Measurements from ENCODE around the gene DDR1.
A peak's percentile ranks its signal among the peaks of the same experiment; 100 is the strongest.

Gene DDR1

DNA sequence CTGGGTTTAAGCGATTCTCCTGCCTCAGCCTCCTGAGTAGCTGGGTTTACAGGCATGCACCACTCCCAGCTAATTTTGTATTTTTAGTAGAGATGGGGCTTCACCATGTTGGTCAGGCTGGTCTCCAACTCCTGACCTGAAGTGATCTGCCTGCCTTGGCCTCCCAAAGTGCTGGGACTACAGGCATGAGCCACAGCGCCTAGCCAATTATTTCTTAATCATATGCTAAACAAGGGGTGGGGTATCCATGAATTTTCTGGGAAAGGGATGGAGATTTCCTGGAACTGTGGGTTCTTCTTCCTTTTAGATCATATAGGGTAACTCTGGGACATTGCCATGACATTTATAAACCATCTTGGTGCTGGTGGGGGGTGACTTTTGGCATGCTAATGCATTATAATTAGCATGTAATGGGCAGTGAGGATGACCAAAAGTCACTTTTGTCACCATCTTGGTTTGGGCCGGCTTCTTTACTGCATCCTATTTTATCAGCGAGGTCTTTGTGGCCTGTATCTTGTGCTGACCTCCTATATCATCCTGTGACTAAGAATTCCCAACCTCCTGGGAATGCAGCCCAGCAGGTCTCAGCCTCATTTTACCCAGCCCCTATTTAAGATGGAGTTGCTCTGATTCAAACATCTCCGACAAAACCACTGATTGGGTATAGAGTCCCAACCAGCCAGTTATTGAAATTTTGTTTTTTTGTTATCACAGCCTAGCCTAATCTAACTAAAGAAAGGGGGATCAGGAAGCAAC lies 29.9 kb upstream of the DDR1 start:
- peak; percentile 29 for DNase-seq

- DNase-seq: peak; percentile 18
These were observed 28.8 kb upstream of the DDR1 start for GRCh38 chr6:30855429-30856075.

GRCh38 chr6:30857112-30857511 lies 27.2 kb upstream of the DDR1 start:
- peak; percentile 25 for DNase-seq

DNA sequence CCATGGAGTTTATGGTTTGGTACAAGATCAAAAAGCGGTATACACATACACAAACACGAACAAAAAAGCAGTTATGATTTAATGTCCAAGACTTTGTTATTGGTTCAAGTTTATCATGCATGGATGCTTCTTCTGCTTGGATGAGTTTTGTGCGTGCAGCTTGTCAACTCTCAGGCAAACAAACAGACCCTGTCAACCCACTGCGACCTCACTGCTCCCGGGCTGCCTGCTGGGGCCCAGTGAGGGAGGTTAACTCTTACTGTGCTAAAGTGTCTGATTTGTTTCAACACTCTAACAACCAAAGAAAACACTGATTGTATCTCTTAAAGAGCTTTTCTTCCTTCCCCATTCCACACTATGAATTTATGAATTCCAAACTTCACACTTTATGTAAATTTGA lies 26.8 kb upstream of the DDR1 start:
- peak; percentile 1 for DNase-seq

DNA sequence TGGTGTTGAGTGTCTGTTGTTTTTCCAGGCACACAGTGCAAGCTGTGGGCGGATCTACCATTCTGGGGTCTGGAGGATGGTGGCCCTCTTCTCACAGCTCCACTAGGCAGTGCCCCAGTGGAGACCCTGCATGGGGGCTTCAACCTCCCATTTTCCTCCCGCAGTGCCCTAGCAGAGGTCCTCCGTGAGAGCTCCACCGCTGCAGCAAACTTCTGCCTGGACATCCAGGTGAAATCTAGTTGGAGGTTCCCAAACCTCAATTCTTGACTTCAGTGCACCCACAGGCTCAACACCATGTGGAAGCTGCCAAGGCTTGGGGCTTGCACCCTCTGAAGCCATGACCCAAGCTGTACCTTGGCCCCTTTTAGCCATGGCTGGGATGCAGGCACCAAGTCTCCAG lies 24.6 kb upstream of the DDR1 start:
- peak; percentile 26 for DNase-seq

- no peak for DNase-seq
These were observed 22.9 kb upstream of the DDR1 start for GRCh38 chr6:30861257-30862048.

DNA sequence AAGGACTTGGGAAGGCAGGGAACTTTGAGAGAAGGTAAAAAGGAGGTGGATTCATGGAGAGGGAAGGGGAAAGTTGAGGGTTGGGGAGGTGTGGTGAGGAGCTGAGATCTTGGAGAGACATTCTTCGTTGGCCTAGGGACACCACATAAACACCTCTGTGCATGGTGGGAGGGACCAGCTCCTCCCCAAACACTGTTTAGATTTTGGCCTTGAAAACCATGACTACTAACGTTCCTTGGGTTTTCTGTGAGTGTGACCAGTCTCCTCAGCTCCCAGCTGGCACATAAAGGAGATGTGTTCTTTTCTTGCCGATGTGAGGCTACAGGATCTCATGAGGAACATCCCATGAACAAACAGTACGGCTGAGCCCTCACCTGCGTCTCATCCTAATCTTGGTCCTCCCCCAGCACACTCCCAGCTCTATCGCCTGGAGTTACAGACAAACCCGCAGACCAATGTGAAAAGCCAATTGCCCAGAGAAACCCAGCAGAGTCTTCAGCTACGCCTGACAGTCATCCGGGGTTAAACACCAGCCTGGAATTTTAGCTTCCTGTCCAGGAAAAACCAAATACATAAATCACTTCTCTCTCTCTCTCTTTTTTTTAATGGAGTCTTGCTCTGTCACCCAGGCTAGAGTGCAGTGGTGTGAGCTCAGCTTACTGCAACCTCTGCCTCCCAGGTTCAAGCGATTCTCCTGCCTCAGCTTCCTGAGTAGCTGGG lies 22.0 kb upstream of the DDR1 start:
- peak; percentile 33 for DNase-seq

- DNase-seq: peak; percentile 26
These were observed 20.0 kb upstream of the DDR1 start for GRCh38 chr6:30864325-30864724.

GRCh38 chr6:30869241-30869749 lies 15.0 kb upstream of the DDR1 start:
- peak; percentile 35 for DNase-seq

- DNase-seq: peak; percentile 15
These were observed 13.8 kb upstream of the DDR1 start for GRCh38 chr6:30870546-30870945.

DNA sequence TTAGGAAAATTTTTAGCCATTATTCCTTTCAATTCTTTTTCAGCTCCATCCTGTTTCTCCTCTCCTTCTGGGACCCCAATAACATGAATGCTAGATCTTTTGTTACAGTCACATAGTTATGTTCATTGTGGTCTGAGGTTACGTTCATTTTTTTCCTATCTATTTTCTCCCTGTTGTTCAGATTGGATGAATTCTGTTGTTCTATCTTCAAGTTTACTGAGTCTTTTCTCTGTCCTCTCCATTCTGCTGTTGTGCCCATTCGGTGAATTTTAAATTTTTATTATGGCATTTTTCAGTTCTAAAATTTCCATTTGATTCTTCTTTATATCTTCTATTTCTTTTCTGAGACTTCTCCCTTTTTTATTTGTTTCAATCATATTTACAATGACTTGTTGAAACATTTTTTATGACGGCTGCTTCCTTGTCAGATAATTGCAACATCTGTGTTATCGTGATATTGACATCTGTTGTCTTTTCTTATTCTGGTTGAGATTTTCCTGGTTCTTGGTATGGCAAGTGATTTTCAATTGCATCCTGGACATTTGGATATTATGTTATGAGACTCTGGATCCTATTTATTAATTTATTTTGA lies 12.6 kb upstream of the DDR1 start:
- DNase-seq: no peak

GRCh38 chr6:30873137-30873640 lies 11.1 kb upstream of the DDR1 start:
- peak; percentile 1 for DNase-seq

DNA sequence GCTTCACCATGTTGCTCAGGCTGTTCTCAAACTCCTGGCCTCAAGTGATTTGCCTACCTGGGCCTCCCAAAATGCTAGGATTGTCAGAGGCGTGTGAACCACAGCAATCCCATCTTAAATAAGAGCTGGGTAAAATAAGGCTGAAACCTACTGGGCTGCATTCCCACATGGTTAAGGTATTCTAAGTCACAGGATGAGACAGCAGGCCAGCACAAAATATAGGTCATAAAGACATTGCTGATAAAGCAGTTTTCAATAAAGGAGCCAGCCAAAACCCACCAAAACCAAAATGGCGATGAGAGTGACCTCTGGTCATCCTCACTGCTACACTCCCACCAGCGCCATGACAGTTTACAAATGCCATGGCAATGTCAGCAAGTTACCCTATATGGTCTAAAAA lies 10.5 kb upstream of the DDR1 start:
- DNase-seq: peak; percentile 2

DNA sequence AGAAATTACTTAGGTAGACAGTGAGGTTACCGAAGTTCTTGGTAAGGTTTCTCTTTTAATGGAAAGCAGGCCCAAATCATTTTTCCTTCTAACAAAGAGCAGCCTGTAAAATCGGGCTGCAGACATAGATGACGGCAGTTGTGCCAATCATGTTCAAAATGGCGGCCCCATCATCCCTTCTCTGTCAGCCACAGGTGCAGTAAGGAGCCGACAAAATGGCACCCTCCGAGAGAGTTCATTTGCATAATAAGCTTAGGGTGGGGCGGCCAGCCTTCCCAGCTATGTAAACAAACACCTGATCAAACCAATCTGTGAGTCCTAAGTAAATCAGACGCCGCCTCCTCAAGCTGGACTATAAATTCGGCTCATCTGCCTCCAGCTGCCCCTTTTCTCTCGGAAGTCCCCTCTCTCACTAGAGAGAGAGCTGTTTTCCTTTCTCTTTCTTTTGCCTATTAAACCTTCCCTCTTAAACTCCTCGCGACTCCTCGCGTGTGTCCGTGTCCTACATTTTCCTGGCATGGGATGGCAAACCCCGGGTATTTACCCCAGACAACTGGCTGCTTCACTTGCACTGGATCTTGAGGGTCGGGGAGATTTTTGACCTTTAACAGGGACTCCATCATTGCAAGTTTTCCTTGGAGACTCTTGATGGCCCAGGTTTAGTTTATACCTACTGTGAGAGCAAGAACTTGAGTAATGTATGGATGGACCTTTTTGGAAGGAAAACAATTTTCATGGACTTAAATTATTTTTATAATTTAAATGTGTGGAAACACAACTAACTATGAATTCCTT lies 8.9 kb upstream of the DDR1 start:
- no peak for DNase-seq

- DNase-seq: no peak
These were observed 8.1 kb upstream of the DDR1 start for GRCh38 chr6:30876039-30876730.

DNA sequence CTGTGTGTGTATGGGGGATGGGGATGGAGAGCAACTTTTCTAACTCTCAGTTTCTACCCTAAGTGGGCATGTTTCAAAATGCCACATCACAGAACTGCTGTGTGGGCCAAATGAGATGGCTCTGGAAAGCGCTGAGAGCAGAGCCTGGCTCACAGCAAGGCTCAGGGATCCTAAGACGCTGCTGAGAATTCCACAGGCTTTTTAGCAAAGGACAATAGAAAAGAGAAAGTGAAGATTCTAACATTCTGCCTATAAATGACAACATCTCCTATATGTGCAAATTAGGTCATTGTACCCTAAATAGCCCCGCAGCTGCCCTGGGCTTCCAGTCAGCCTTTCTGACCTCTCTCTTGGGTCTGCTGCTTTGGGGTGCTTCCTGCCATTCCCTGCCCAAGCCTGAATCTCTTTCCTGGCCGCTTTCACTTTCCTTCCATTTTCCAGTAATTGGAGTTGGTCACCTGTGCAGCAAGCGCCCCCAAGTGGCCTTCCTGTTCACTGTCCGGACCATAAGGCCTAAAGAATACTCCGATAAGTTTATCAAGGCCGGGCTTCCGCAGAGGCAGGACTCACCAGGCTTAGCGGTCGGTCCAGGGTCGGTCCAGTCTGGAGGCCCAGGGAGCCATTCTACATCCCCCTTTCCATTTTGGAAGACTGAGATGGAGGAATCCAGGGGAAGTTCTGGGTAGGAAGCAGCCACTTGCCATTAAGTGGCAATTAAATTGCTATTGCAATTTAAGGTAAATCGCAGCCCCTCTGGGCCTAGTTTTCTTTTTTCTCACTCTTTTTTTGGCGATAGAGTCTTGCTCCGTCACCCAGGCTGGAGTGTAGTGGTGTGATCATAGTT lies 6.7 kb upstream of the DDR1 start:
- peak; percentile 89 for DNase-seq

DNA sequence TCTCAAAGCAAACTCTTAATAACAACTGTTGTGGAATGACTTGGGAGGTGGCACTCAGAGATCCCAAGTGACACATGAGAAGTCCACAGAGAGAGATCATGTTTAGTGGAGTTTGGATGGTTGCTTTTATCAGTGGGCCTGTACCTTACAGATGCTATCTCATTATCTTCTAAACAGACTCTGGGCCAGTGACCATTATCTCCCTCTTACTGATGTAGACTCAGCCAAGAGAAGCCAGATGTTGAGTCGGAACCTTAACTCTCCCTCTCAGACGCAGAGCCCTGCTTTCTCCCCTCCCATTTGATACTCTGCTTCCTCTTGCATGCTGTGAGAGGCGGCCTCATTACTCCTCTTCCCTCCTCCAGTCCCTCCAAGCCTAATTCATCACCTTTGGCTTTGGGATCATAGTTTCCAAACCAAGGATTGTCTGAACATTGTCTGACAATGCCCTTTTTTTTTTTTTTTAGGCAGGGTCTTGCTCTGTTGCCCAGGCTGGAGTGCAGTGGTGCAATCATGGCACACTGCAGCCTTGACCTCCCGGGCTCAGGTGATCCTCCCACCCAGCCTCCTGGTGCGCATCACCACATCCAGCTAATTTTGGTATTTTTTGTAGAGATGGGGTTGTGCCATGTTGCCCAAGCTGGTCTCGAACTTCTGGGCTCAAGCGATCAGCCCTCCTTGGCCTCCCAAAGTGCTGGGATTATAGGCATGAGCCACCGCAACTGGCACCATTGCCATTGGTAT lies 4.5 kb upstream of the DDR1 start:
- DNase-seq: no peak

GRCh38 chr6:30880698-30881252 lies 3.5 kb upstream of the DDR1 start:
- DNase-seq: no peak

Data from islet precursor cell (in vitro differentiated cells).